ENCODE results near the gene SGPP2. TPM values are rescaled to one million over a fixed set of nuclear protein-coding genes. Genes with fewer than 3 reads are reported as not detected.
"Not testable (repeated sequence)": the region's sequence is repeated elsewhere in the genome, so short reads cannot be mapped to it uniquely, and the experiment has no call there.

Gene SGPP2
- total RNA-seq, 1 experiment from 2014 or later: not detected

DNA sequence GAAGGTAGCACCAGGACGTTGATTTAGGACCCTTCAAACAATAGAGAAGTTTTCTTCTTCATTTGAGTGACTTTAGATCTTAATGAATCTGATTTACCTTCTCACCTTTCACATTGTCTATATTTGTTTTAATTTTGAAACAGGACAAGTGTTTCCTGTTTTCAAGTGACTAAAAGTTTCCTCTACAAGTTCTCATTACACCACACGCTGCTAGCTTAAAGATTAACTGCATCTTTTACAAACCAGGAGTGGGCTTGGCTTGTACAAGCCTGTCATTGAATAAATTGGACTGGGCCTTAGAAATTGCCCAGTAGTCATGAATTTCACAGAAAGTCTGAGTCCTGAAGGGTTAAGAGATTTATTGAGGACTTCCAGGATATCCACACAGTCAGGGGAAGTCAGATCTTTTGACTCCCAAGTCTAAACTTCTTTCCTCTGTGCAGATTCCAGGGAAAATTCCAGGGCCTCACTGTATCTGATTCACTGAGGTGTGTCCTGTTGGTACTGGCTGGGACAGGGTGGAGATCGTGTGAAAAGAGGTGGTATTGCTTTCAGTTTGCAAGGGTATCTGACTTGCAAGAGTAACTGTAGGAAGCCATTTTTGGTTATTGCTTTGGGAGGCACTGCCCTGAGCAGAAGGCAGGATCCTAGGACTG lies 3.4 kb downstream of the SGPP2 start:
- DNase-seq (ENCODE audit: low spot score): no peak

DNA sequence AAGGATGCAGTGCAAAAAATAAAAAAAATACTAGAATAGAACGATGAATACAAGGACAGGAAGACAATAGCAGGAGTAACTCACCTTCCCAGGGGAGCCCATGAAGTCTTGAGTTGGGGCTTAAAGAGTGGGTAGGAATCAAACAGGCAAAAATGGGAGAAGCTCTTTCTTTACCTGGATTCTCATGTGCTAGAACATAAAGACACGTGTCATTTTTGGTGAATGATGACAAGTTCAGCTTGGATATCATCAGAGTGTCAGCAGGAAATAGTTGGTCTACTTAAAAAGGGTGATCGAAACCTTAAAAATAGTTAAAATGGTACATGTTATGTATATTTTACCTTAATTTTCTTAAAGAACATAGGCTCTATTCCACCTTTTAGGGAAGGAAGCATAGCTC lies 5.7 kb downstream of the SGPP2 start:
- no peak for DNase-seq (ENCODE audit: low spot score)

DNA sequence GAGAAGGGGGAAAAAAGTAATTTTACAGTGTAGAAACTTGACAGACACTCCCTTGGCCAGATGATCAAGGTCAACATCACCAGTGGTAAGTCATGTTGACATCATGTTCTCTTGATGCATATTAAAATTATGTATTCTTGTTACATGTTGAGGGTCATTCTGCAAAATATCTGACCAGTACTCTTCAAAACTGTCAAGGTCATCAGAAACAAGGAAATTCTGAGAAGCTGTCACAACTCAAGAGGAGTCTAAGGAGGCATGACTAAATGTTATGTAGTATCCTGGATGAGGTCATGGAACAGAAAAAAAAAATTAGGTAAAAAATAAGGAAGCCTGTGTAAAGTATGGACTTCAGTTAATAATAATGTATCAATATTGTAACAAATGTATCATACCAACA lies 6.3 kb downstream of the SGPP2 start:
- DNase-seq (ENCODE audit: low spot score): no peak

DNA sequence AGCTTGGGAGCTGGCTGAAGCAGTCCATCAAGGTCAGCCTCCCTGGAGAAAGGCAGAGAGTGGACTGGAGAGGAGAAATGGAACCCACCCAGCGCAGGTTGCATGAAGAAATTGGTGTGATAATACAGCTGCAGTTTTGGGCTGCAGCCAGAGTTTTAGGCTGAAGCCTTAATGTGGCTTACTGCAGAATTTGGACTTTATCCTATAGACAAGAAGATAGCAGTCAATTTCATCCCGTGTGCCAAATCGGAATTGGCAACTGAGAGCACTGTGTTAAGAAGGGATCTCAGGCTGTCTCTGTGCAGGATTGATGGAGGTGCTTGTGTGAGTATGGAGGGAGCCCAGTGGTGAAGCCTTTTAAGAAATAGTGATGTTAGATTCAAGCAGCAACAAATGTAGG lies 7.5 kb downstream of the SGPP2 start:
- DNase-seq (ENCODE audit: low spot score): no peak

DNA sequence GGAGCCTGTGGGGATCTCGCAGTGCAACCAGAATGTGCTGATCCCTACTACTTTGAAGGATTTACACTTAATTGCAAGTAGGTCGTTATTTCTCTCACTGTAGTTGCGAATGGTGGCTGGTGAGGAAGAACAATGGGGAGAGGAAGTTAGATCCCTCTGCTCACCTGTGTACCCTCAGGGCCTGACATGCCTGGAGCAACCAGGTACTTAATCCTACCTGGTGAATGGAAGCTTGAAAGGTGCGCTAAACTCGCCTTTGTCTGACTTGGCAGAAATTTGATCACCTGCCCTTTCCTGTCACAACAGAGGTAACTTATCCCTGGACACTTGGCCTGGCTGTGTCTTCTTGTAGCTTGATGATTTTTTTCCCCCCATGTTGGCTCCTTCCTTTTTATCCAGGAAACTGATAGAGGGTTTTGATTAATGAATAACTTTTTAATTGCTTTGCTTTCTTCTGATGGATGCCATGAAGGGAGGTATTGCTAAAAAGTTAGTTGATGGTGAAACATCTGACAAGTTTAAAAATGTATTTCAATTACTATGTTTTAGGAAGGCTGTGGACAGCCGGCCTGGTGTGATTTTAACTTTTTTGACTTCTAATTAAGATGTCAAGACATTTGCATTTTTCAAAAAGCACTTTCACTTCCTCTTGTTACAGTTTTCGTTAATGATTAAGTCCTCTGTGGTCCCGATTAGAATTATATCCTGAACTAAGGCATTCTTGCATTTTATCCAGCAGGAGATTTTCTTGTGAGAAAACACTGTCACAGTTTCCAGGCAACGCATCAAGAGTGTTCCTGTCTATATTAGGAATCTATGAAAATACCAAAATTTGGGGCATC lies 9.2 kb downstream of the SGPP2 start:
- DNase-seq (ENCODE audit: low spot score): no peak

DNA sequence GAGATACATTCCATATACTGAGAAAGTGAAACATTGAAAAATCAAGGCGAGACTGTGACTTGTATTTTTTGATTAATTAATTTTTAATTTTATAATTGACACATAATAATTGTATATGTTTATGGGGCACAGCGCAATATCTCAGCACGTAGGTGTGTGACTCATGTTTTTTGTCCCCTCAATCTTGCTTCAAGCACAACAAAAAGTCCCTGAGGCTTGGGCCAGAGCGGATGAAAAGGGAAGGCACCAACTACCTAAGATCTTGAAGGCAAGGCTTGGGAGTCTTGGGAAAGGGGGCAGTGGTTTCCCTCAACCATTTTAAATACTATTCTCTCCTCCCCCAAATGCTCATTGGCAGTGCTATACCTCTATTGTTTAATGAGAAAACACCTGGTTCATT lies 9.9 kb downstream of the SGPP2 start:
- DNase-seq (ENCODE audit: low spot score): no peak

DNA sequence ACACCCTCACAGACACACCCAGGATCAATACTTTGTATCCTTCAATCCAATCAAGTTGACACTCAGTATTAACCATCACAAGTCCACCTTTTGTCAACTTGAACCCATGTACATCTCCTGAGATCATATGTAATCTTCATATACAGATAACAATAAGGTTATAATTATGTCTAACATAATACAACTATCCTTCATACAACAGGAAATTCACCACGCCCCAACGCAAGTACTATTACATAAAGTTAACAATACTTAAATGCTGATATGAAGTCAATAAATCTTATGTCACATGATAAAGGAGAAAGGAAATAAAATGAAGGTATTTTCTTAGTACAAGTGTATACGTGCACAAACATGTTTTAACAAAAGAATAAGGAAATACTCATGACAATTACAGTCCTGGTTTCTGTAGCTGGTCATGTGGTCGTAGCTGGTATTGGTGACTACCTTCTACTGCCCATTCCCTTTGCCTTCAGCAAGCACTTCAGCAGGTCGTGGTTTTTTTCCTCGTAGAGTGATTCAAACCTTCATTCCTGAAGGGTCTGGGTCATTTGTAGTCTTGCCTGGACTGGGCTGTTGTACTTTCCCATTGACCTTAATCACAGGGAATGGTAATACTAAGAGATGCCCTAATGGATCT lies 11.2 kb downstream of the SGPP2 start:
- not testable (repeated sequence) for DNase-seq (ENCODE audit: low spot score)

DNA sequence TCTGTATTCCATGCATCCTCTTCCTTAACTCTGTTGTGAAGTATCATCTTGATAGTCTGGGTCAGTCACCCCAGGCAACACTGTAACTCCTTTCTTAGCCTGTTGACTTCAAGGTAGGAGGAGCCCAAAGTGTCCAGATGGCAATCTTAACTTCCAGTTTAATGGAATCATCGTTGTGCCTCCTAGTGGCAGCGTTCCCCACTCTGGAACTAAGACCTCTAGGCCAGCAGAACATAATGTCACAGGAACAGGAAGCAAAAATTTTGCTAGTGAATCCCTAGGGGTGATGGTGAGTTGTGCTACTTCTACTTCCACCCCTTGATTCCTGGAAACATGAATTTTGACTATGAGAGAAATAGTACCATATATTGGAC lies 11.7 kb downstream of the SGPP2 start:
- DNase-seq (ENCODE audit: low spot score): no peak

DNA sequence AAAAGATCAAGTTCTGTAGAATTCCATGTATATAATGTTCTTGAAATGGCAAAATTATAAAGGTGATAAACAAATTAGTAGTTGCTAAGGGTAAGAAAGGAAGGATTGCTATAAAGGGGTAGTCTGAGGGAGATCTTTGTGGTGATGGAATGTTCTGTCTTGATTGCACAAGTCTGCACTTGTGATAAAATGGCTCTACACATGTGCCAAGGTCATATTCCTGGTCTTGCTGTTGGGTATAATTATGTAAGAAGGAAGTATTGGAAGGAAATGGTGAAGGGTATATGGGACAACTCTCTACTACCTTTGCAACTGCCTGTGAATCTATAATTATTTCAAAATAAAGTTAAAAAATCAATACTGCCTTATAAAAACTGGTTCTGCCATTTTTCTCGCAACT lies 15.3 kb downstream of the SGPP2 start:
- DNase-seq (ENCODE audit: low spot score): no peak

DNA sequence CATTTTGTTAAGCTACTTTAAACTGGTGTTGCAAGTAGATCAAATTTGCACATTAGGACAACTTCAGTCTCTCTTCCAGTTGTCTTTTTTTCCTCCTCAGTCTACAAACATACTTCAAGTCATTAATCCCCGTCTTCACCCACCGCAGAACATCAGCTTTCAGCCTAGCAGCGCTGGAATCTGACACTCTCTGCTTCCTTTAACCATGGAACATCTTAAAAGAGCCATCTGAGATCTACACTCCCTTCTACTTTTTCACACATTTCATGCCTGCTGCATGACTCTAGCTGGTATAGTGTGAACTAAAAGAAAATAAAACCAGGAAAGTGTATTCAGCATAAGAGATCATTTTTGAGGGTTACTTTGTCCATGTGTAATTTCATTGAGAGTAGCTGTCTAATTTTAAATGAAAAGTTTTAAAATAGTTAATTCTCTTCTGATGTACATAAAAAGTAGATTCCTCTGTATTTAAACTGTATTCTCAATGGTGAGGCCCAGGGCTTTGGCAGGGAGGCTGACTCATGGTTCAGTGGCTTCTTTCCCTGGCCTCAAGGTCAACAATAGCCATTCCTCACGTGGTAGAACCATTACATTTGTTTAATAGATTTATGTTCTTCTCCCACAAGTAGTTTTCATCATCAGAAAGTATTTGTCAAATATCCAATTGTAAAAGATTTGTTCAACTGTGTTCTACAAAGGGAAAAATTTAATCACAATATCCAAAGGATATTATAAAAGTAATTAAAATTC lies 16.5 kb downstream of the SGPP2 start:
- peak; percentile 82 for DNase-seq (ENCODE audit: low spot score)

DNA sequence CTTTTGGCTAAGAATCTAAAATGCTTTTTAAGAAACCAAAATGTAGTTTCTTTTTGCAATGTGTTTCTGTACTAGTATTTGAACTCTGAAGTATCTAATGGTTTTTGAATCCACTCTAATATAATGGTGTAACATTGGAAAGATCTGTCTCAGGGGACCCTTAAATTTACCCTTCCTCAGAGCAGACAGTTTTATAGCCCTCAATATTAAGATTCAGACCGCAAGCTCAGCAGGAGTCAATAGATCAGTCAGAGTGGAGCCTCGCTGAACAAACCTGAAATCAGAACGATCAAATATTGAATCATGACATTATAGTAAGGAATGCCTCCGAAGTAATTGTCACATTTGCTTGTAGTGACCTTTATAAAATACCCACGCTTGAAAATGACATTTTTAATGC lies 18.3 kb downstream of the SGPP2 start:
- DNase-seq (ENCODE audit: low spot score): no peak

DNA sequence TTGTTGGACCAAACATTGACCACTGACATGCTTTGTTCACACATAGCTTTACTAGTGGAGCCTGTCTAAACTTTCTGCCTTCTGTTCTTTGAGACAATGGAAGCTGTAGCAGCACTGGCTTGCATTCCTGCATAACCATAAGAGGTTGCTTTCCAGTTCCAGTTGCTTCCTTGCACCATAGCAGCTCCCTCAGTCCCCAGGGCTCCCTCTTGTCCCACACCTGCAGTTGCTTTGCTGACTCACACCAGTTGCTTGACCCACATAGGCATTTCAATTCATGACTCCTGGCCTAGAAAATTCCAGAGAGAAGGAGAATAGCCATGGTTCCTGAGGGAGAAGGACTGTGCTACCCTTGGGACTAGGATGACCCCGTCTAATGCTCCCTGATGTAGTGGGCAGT lies 20.9 kb downstream of the SGPP2 start:
- no peak for DNase-seq (ENCODE audit: low spot score)

DNA sequence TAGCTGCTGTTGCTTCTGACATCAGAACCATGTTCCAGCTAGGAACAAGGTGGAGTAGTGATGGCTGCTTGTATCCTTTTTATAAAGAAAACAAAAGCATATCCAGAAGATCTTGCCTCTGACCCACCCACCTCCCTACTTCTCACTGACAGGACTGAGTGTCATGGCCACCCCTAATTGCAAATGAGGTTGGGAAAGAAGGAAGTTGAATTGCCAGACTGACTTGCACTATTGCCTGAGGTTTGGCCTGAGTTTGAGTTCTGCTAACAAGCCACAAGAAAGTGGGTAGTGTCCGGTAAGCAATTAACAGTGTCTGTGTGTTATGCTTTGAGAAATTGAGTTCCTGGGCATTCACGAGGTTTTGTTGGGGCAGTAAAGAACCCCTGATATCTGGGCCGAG lies 22.8 kb downstream of the SGPP2 start:
- DNase-seq (ENCODE audit: low spot score): no peak

DNA sequence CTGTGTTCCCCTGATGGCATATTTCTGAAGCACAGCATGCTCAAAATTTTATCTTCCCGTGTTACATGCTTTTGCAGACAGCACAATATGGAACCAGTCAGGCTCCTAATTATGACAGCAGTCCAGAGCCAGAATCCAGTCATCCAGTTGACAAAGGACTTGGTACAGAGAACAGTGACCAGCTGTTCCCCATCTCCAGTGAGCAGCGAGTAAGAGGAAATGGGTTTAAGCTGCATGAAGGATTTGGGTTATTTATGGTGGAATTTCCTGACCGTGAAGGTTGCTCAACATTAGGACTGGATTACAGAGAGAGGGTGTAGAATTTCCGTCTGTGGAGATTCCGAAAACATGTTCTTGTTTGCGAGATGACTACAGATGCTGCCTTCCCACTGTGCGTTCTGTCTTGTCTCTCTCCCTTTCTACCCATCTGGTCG lies 24.4 kb downstream of the SGPP2 start:
- DNase-seq (ENCODE audit: low spot score): peak; percentile 5

DNA sequence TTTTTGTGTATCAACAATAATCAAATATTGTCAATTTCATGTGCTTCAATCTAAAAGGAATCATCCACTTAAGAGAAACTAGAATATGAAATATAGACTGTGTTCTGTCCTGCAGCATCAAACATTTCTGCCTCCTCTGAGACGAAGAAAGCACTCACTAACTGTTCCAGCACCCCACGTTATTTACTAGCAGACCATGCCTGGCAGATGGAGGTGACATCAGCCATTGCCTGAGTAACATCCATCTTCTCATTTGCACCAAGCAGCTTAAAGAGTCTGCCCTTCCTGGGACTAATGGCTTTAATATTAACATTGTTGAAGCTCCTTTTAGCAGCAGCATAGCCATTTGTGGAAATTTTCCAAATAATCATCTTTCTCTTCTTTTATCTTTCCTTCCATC lies 25.7 kb downstream of the SGPP2 start:
- DNase-seq (ENCODE audit: low spot score): no peak

DNA sequence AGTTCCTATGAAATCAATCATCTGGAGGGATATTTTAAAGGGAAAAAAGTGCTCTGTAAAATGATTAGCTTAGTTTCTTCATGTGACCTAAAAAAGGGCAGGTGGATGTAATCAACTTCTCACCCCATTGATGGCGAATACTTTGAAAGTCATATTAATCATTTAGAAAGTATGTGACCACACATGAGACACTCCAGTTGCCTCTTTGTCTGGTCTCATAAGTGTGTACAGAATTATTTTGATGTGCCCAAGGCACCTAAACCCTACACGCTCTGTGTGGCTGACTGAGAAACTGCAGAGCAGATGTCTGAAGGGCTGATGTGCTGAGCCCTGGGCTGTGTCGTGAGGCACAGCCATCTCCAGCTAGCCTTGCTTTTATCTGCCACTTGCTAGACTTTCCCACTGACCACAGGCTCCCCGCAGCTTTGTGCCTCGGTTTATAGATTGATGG lies 26.9 kb downstream of the SGPP2 start:
- no peak for DNase-seq (ENCODE audit: low spot score)

DNA sequence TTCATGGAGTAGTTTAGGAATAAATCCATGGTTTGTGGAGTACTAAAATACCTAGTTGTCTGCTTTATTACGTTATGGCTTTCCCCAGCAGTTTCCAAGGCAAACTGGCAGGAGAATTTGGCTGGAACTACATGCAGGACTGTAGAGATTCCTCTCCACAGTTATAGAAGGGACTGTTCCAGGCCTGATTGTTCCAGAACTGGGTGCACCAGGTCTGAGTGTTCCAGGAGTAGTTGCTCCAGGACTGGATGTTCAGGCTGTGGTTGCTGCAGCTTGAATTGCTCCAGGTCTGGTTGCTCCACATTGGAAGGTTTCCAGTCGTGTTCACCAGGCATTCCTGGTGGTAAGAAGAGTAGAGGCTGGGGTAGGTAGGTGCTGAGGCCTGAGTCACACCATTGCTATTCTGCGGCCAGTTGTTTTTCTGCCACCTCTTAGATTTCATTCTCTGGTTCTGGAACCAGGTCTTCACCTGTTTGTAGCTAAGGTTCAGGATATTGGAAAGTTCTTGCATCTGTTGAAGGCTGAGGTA lies 28.1 kb downstream of the SGPP2 start:
- DNase-seq (ENCODE audit: low spot score): no peak

DNA sequence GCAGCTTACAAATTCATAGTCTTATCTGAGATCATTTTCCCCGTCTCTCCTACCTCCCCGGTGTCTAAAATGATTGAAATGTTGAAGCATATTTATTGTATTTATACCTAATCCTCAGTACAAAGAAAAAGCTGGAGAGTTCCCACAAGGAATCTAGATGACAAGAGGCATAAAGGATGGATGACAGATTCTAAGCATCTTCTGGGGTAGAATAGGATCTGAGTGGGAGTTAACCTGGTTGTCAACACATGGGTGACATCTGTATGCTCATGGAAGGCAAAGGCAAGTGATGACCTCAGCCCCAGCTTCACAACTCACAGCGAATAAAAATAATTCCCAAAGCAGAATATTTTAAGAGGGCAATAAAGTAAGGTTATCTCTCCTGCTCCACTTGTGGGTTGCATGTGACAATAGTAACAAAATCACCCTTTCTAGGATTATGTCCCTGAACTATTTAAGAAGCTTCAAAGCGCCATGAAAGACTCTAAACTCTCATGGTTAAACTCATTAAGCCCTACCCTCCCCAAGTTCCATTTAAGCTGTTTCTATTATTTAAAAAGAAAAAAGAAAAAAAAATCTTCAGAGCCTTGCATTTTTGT lies 32.2 kb downstream of the SGPP2 start:
- no peak for DNase-seq (ENCODE audit: low spot score)

DNA sequence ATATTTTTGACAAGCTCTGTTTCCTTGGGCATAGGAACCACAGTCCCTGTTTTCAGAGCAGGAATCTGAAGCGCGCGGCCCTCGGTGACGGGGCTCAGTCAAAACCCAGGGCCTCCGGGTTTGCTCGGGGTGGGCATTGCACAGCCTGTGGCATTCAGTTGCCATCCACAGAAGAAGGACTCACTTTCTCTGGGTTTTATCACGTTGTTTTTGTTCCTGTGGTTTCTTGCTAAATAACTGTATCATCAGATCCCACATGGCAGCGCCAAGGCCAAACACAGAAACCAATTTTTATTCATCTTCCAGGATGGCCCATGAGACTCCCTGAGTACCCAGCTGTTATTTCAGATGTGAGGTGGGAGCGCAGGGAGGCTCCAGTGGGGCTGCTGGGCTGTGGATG lies 35.6 kb downstream of the SGPP2 start:
- no peak for DNase-seq (ENCODE audit: low spot score)

DNA sequence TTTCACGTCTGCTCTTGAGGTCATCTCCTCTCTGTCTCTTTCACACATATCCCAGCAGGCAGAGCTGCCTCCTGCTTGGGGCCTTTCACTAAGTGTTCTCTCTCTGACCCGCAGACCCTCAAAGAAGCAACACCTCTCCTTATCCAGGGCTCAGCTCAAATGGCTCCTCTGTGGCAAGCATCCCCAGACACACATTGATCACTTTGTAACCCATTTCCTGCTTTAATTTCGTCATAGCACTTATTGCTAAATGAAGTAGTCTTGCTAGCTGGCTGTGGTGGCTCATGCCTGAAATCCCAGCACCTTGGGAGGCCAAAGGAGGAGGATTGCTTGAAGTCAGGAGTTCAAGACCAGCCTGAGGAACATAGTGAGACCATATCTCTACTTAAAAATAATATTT lies 41.4 kb downstream of the SGPP2 start:
- no peak for DNase-seq (ENCODE audit: low spot score)

DNA sequence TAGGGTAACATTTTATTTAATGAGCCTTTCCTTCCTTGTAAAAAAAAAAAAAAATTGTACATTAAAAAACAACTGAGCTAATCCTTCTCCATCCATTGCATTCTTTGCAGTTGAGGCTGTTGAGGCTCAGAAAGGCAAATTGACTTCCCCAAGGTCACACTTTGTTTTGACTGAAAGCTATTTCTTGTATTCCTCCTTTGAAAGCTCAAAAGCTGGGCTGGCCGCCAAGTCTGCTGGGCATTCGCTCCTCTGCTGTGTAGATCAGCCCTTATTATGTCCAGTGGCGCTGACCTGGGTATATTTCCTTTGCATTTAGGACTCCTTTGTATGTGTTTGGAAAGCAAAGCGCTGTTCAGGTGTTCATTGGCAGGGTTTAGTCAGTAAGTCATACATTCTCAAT lies 44.0 kb downstream of the SGPP2 start:
- DNase-seq (ENCODE audit: low spot score): no peak

Measured in A172 (cell line).